A549 (cell line): ENCODE measurements around the gene INPP5K. TPM values are rescaled to one million over a fixed set of nuclear protein-coding genes. Genes with fewer than 3 reads are reported as not detected.

Experiments
- ATAC-seq, 2 experiments: fragments of 200-7000 bp in 1 of 2; fragments of >200 bp in 1 of 2; cut with Nextera tagmentation in 1 of 2; cut with Tn5 transposase in 1 of 2; 3 replicates each; pipeline versions ENCODE4 v1.8.0 to v1.9.1; 2018 to 2020; ENCODE audit warnings: mild to moderate bottlenecking in 1 of 2, moderate library complexity in 1 of 2
- CTCF ChIA-PET: fragments of 300-600 bp; sonication (Branson Sonifier 250); formaldehyde crosslinking; extraction: SDS; loops from one replicate; lab custom pipeline; 2021; ENCODE audit warnings: antibody characterized with exemption, inconsistent platforms; lab: Yijun Ruan, JAX
- POLR2A ChIA-PET: fragments of 350-600 bp; formaldehyde crosslinking; extraction: SDS; loops from one replicate; lab custom pipeline; 2021; ENCODE audit warnings: antibody characterized with exemption, inconsistent platforms; lab: Yijun Ruan, JAX
- DNase-seq, 2 experiments: peaks; one replicate each; pipeline versions ENCODE4 v3.0.0 to v3.0.0-alpha.2; 2011 to 2016; ENCODE audit warnings: low read depth in 1 of 2, low spot score in 1 of 2
- FAIRE-seq: peaks from 2 replicates; lab custom pipeline; 2011; peaks lifted over from hg19 to GRCh38; lab: Jason Lieb, UNC
- H3K27ac ChIP-seq, 2 experiments: fragments of >200 bp; sonication (Bioruptor Twin); formaldehyde crosslinking; 3 replicates each; pipeline ENCODE4 v1.5.1; 2016 to 2017
- H3K4me1 ChIP-seq: fragments of >200 bp; sonication (Bioruptor Twin); formaldehyde crosslinking; 3 replicates; pipeline ENCODE4 v1.6.1; 2016
- H3K4me2 ChIP-seq: fragments of >200 bp; sonication (Bioruptor Twin); formaldehyde crosslinking; 3 replicates; pipeline ENCODE4 v1.6.1; 2016
- H3K4me3 ChIP-seq: fragments of >200 bp; sonication (Bioruptor Twin); formaldehyde crosslinking; 3 replicates; pipeline ENCODE4 v1.5.1; 2016
- H3K9me3 ChIP-seq: fragments of >200 bp; sonication (Bioruptor Twin); formaldehyde crosslinking; 3 replicates; pipeline ENCODE4 v1.6.1; 2016
- BCL3 ChIP-seq: fragments of >200 bp; sonication (Bioruptor Twin); formaldehyde crosslinking; IDR thresholded peaks from 3 replicates; pipeline ENCODE4 v1.6.1; 2016
- CBX2 ChIP-seq: fragments of 200-600 bp; sonication (generic); IDR thresholded peaks from 2 replicates; pipeline ENCODE4 v1.6.1; 2016; ENCODE audit warnings: low read depth, mild to moderate bottlenecking, borderline replicate concordance
- E2F6 ChIP-seq: IDR thresholded peaks from 2 replicates; pipeline ENCODE4 v1.6.1; 2012; ENCODE audit warnings: low read depth, borderline replicate concordance
- ELK1 ChIP-seq: fragments of 150-350 bp; IDR thresholded peaks from 2 replicates; pipeline ENCODE4 v1.6.1; 2014; ENCODE audit warnings: low read depth, mild to moderate bottlenecking, low read length
- ESRRA ChIP-seq: fragments of 150-350 bp; IDR thresholded peaks from 2 replicates; pipeline ENCODE4 v1.6.1; 2014; ENCODE audit warnings: mild to moderate bottlenecking, low read length, borderline replicate concordance
- FOSL2 ChIP-seq, 2 experiments: fragments of 450-650 bp in 1 of 2; fragments of >200 bp in 1 of 2; sonication (Bioruptor Twin) in 1 of 2; formaldehyde crosslinking; IDR thresholded peaks; 2 replicates each; pipeline versions ENCODE4 v1.5.0 to v1.6.1; 2016 to 2020; ENCODE audit warnings: mild to moderate bottlenecking in 1 of 2, moderate library complexity in 1 of 2
- FOXS1 ChIP-seq: fragments of 250-450 bp; sonication (Bioruptor Pico); IDR thresholded peaks from 2 replicates; pipeline ENCODE4 v1.5.0; 2020; ENCODE audit warnings: mild to moderate bottlenecking, moderate library complexity
- HES2 ChIP-seq: fragments of >200 bp; sonication (Bioruptor Twin); formaldehyde crosslinking; IDR thresholded peaks from 2 replicates; pipeline ENCODE4 v1.6.1; 2016
- HOXB5 ChIP-seq: fragments of 250-450 bp; sonication (Bioruptor Pico); IDR thresholded peaks from 2 replicates; pipeline ENCODE4 v1.5.0; 2020; ENCODE audit warnings: mild to moderate bottlenecking, moderate library complexity
- JUN ChIP-seq, 2 experiments: fragments of >200 bp; sonication (Bioruptor Twin); formaldehyde crosslinking; IDR thresholded peaks; 2 replicates in 1 of 2; 3 replicates in 1 of 2; pipeline ENCODE4 v1.6.1; 2016 to 2017
- MAFK ChIP-seq: fragments of 450-650 bp; IDR thresholded peaks from 2 replicates; pipeline ENCODE4 v1.6.1; 2014; ENCODE audit not compliant: partially characterized antibody
- MAX ChIP-seq: IDR thresholded peaks from 2 replicates; pipeline ENCODE4 v1.6.1; 2012
- MAZ ChIP-seq: fragments of 150-350 bp; IDR thresholded peaks from 2 replicates; pipeline ENCODE4 v1.6.1; 2014; ENCODE audit warnings: antibody characterized with exemption, low read depth, low read length, borderline replicate concordance
- NFE2L2 ChIP-seq: fragments of 150-350 bp; conservative IDR thresholded peaks from 2 replicates; pipeline ENCODE4 v1.6.1; 2014; ENCODE audit warnings: low read length
- NPAS2 ChIP-seq: fragments of 250-450 bp; sonication (Bioruptor Pico); IDR thresholded peaks from 2 replicates; pipeline ENCODE4 v1.8.0; 2022; ENCODE audit warnings: mild to moderate bottlenecking, moderate library complexity, borderline replicate concordance
- PHF8 ChIP-seq: fragments of 200-600 bp; sonication (generic); IDR thresholded peaks from 2 replicates; pipeline ENCODE4 v1.6.1; 2016; ENCODE audit warnings: low read depth, mild to moderate bottlenecking, antibody characterized with exemption, moderate library complexity, borderline replicate concordance
- POLR2AphosphoS2 ChIP-seq: conservative IDR thresholded peaks from 2 replicates; pipeline ENCODE4 v1.6.1; 2012; ENCODE audit warnings: low read length, improper control_type of control experiment, inconsistent platforms
- RAD21 ChIP-seq, 2 experiments: fragments of >200 bp in 1 of 2; sonication (Bioruptor Twin) in 1 of 2; formaldehyde crosslinking in 1 of 2; IDR thresholded peaks in 1 of 2; conservative IDR thresholded peaks in 1 of 2; 2 replicates in 1 of 2; 3 replicates in 1 of 2; pipeline ENCODE4 v1.6.1; 2012 to 2018; ENCODE audit warnings: inconsistent platforms in 1 of 2
- RCOR1 ChIP-seq: fragments of 150-350 bp; IDR thresholded peaks from 2 replicates; pipeline ENCODE4 v1.6.1; 2014; ENCODE audit warnings: antibody characterized with exemption, low read length, low read depth
- RFX5 ChIP-seq: fragments of 450-650 bp; IDR thresholded peaks from 2 replicates; pipeline ENCODE4 v1.7.1; 2014; ENCODE audit warnings: antibody characterized with exemption, mild to moderate bottlenecking, moderate library complexity
- USF2 ChIP-seq: fragments of 450-650 bp; IDR thresholded peaks from 2 replicates; pipeline ENCODE4 v1.6.1; 2014; ENCODE audit warnings: antibody characterized with exemption
- ZC3H11A ChIP-seq: fragments of 450-650 bp; IDR thresholded peaks from 2 replicates; pipeline ENCODE4 v1.6.1; 2014; ENCODE audit warnings: antibody characterized with exemption, mild to moderate bottlenecking
- ZNF302 ChIP-seq: fragments of 250-450 bp; sonication (Bioruptor Pico); IDR thresholded peaks from 2 replicates; pipeline ENCODE4 v1.9.0; 2021; ENCODE audit warnings: inconsistent platforms, mild to moderate bottlenecking, moderate library complexity
- WGBS: methylation state at CpG from one replicate; pipeline ENCODE4 v1.1.6; 2017; ENCODE audit errors: missing lambda C conversion rate; 5-methylcytosine and 5-hydroxymethylcytosine counted together
- polyA plus RNA-seq, 4 experiments: library from polyadenylated mRNA; depleted of rRNA in 3 of 4; stranded (reverse); fragments of >200 nt; fragmentation: RNase III in 1 of 4; extraction: RNeasy Plus Mini Kit Qiagen cat#74134 plus additional on column Dnase treatment in 1 of 4; gene quantifications; 2 replicates in 3 of 4; 3 replicates in 1 of 4; pipeline ENCODE4 v1.2.3, GENCODE V29; 2011 to 2017

INPP5K gene
- polyA plus RNA-seq, 2 of the 4 experiments (the other 2 are of a cell fraction): 24.3 to 30.8 TPM

- WGBS: 91% methylated on average over 18 of the region's 18 CpGs
These were observed 55.0 kb downstream of the INPP5K start for GRCh38 chr17:1461198-1461944.

GRCh38 chr17:1460233-1460632 lies 56.2 kb downstream of the INPP5K start:
- FAIRE-seq: no peak
- DNase-seq: peak in 1 of 2 experiments; percentile 61
- peak in 1 of 2 experiments; percentile 6; a peak in 2 of 6 replicates for ATAC-seq
- CTCF ChIA-PET: interaction anchor here (1.0 to 3.6 kb wide), 9 partner anchors 10 to 170 kb away, joined by 3 to 17 read pairs (median 4); no protein-coding TSS in a partner anchor
- TF ChIP-seq ZC3H11A (no peak), FOSL2 (IDR thresholded peaks at IDR 0.05) (no peak), FOSL2 (CRISPR knock-in tag; IDR thresholded peaks at IDR 0.05) (peak; percentile 80), USF2 (no peak), E2F6 (no peak), ESRRA (peak; percentile 86)
- POLR2A ChIA-PET: interaction anchor here (1.0 to 1.4 kb wide), 2 partner anchors 9 to 24 kb away, joined by 3 to 7 read pairs; no protein-coding TSS in a partner anchor
- H3K4me3 ChIP-seq: no peak overlapping the region
- 24% methylated on average over 6 of the region's 6 CpGs for WGBS
- peak overlapping the region; percentile 35 for H3K4me2 ChIP-seq
- peak overlapping the region; percentile 38 to 47; a peak in 4 of 6 replicates for H3K27ac ChIP-seq
- peaks cover 11% of the 10 kb centered on the region for H3K4me1 ChIP-seq
- no peaks in the 10 kb centered on the region for H3K9me3 ChIP-seq

More at GRCh38 chr17:1461198-1461944, 55.0 kb downstream of the INPP5K start:
- no peak for ATAC-seq
- CTCF ChIA-PET: interaction anchor here (0.6 to 3.6 kb wide), 4 partner anchors 10 to 169 kb away, joined by 3 to 17 read pairs (median 4); no protein-coding TSS in a partner anchor
- TF ChIP-seq ELK1: no peak
- TF ChIP-seq MAZ: no peak
- 0 out of 2 replicates have a peak, but pooled peaks have one; percentile 55 for TF ChIP-seq POLR2AphosphoS2
- TF ChIP-seq, all 56 proteins: peak for 1
- H3K4me1 ChIP-seq: peaks cover 11% of the 10 kb centered on the region
- DNase-seq (no peak), FAIRE-seq (no peak)
- H3K27ac ChIP-seq: no peak overlapping the region
- POLR2A ChIA-PET: no interaction called here
- no peaks in the 10 kb centered on the region for H3K9me3 ChIP-seq
- H3K4me3 ChIP-seq: no peak overlapping the region
- H3K4me2 ChIP-seq: no peak overlapping the region

- peak within 1 kb of the TSS; percentile 95 for H3K27ac ChIP-seq
- DNase-seq (peak; percentile 96 to 97), ATAC-seq (peak; percentile 87), FAIRE-seq (no peak)
- peaks cover 33% of the 10 kb centered on the region for H3K4me1 ChIP-seq
- ChIA-PET CTCF (interaction anchor here (0.6 to 7.2 kb wide), 5 partner anchors 60 to 174 kb away, joined by 3 to 31 read pairs (median 3); no protein-coding TSS in a partner anchor), POLR2A (interaction anchor here (0.9 to 2.0 kb wide), 6 partner anchors 29 to 174 kb away, joined by 3 to 6 read pairs (median 6); partner anchors contain the start of genes INPP5K and YWHAE)
- 2% methylated on average over 39 of the region's 93 CpGs for WGBS
- no peaks in the 10 kb centered on the region for H3K9me3 ChIP-seq
- H3K4me2 ChIP-seq: peak within 1 kb of the TSS; percentile 92
- H3K4me3 ChIP-seq: peak within 1 kb of the TSS; percentile 98
- TF ChIP-seq NPAS2 (CRISPR knock-in tag): no peak
- no peak for TF ChIP-seq NFE2L2
- TF ChIP-seq PHF8: peak; percentile 88
- TF ChIP-seq RCOR1: no peak
- no peak for TF ChIP-seq HES2
- peak; percentile 43; the same call in 1 of the 2 replicates for TF ChIP-seq HOXB5 (CRISPR knock-in tag)
- peak; percentile 93 to 98 for TF ChIP-seq JUN (IDR thresholded peaks at IDR 0.05)
- no peak for TF ChIP-seq CBX2
- no peak for TF ChIP-seq FOXS1 (CRISPR knock-in tag)
- TF ChIP-seq RFX5: 0 out of 2 replicates have a peak, but pooled peaks have one; percentile 26
- TF ChIP-seq ZC3H11A: no peak
- no peak for TF ChIP-seq ZNF302 (CRISPR knock-in tag)
- TF ChIP-seq MAX: peak; percentile 39
- peak; percentile 97 for TF ChIP-seq BCL3
- peak in 1 of 2 experiments; percentile 19; a peak in 1 of 5 replicates for TF ChIP-seq RAD21 (conservative IDR thresholded peaks at IDR 0.05 in 1 of 2, IDR thresholded peaks at IDR 0.05 in 1 of 2)
- no peak for TF ChIP-seq FOSL2 (IDR thresholded peaks at IDR 0.05)
- TF ChIP-seq FOSL2 (CRISPR knock-in tag; IDR thresholded peaks at IDR 0.05): peak; percentile 44; the same call in 1 of the 2 replicates
- TF ChIP-seq MAFK: no peak
These were observed 60.4 kb downstream of the INPP5K start, which contains the start of gene CRK for GRCh38 chr17:1455797-1456599. Gene CRK, minus strand, starts transcription at chr17:1456232. Its CDS starts 115 bp downstream, at chr17:1456117.
